H1 (cell line): Measurements from ENCODE around the gene SPATA13. TPM values are rescaled to one million over a fixed set of nuclear protein-coding genes. Genes with fewer than 3 reads are reported as not detected.

Experiments used
- polyA plus RNA-seq, 7 experiments: library from polyadenylated mRNA; depleted of rRNA in 3 of 7; stranded (reverse) in 5 of 7; unstranded in 2 of 7; fragments of >200 nt in 5 of 7; fragments of 200-250 nt in 2 of 7; gene quantifications; 1 replicate in 5 of 7; 2 replicates in 1 of 7; 4 replicates in 1 of 7; pipeline versions ENCODE4 v1.2.1 to v1.2.3, GENCODE V29; 2011 to 2013; ENCODE audit warnings: missing spikeins in 2 of 7, mixed read lengths in 2 of 7
- total RNA-seq: library from RNA; stranded (reverse); fragmentation: NEBNext Ultra II Directional; extraction: Animal tissue kit (Norgen Biotek cat#: 25700); gene quantifications from 2 replicates; pipeline ENCODE4 v1.2.1, GENCODE V29; 2021
- TF ChIP-seq, protein P1 (sequence below): fragments of 300-600 bp; sonication (generic); IDR thresholded peaks from 2 replicates; pipeline ENCODE4 v1.7.1; 2012; ENCODE audit warnings: low read length, moderate library complexity, mild to moderate bottlenecking, inconsistent platforms; ENCODE audit not compliant: insufficient replicate concordance

SPATA13 gene
- total and polyA plus RNA-seq, 2 of the 8 experiments (the other 6 are each of a cell fraction or from before 2014, with no cell fraction given) = 12.6 to 30.9 TPM

DNA sequence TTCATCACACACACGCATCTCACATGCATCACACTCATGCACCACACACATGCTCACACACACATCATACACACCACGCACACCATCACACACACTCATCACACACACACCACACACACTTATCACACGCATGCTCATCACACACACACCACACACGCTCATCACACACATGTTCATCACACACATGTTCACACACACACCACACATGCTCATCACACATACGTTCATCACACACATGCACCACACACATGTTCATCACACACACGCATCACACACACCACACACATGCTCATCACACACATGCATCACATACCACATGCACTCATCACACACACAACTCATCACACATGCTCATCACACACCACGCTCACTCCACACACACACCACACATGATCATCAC lies 195.8 kb downstream of the SPATA13 start (continued):
- TF ChIP-seq, protein P1, sequence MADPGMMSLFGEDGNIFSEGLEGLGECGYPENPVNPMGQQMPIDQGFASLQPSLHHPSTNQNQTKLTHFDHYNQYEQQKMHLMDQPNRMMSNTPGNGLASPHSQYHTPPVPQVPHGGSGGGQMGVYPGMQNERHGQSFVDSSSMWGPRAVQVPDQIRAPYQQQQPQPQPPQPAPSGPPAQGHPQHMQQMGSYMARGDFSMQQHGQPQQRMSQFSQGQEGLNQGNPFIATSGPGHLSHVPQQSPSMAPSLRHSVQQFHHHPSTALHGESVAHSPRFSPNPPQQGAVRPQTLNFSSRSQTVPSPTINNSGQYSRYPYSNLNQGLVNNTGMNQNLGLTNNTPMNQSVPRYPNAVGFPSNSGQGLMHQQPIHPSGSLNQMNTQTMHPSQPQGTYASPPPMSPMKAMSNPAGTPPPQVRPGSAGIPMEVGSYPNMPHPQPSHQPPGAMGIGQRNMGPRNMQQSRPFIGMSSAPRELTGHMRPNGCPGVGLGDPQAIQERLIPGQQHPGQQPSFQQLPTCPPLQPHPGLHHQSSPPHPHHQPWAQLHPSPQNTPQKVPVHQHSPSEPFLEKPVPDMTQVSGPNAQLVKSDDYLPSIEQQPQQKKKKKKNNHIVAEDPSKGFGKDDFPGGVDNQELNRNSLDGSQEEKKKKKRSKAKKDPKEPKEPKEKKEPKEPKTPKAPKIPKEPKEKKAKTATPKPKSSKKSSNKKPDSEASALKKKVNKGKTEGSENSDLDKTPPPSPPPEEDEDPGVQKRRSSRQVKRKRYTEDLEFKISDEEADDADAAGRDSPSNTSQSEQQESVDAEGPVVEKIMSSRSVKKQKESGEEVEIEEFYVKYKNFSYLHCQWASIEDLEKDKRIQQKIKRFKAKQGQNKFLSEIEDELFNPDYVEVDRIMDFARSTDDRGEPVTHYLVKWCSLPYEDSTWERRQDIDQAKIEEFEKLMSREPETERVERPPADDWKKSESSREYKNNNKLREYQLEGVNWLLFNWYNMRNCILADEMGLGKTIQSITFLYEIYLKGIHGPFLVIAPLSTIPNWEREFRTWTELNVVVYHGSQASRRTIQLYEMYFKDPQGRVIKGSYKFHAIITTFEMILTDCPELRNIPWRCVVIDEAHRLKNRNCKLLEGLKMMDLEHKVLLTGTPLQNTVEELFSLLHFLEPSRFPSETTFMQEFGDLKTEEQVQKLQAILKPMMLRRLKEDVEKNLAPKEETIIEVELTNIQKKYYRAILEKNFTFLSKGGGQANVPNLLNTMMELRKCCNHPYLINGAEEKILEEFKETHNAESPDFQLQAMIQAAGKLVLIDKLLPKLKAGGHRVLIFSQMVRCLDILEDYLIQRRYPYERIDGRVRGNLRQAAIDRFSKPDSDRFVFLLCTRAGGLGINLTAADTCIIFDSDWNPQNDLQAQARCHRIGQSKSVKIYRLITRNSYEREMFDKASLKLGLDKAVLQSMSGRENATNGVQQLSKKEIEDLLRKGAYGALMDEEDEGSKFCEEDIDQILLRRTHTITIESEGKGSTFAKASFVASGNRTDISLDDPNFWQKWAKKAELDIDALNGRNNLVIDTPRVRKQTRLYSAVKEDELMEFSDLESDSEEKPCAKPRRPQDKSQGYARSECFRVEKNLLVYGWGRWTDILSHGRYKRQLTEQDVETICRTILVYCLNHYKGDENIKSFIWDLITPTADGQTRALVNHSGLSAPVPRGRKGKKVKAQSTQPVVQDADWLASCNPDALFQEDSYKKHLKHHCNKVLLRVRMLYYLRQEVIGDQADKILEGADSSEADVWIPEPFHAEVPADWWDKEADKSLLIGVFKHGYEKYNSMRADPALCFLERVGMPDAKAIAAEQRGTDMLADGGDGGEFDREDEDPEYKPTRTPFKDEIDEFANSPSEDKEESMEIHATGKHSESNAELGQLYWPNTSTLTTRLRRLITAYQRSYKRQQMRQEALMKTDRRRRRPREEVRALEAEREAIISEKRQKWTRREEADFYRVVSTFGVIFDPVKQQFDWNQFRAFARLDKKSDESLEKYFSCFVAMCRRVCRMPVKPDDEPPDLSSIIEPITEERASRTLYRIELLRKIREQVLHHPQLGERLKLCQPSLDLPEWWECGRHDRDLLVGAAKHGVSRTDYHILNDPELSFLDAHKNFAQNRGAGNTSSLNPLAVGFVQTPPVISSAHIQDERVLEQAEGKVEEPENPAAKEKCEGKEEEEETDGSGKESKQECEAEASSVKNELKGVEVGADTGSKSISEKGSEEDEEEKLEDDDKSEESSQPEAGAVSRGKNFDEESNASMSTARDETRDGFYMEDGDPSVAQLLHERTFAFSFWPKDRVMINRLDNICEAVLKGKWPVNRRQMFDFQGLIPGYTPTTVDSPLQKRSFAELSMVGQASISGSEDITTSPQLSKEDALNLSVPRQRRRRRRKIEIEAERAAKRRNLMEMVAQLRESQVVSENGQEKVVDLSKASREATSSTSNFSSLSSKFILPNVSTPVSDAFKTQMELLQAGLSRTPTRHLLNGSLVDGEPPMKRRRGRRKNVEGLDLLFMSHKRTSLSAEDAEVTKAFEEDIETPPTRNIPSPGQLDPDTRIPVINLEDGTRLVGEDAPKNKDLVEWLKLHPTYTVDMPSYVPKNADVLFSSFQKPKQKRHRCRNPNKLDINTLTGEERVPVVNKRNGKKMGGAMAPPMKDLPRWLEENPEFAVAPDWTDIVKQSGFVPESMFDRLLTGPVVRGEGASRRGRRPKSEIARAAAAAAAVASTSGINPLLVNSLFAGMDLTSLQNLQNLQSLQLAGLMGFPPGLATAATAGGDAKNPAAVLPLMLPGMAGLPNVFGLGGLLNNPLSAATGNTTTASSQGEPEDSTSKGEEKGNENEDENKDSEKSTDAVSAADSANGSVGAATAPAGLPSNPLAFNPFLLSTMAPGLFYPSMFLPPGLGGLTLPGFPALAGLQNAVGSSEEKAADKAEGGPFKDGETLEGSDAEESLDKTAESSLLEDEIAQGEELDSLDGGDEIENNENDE = no peak
